Left hindlimb (tissue), 1 donor: ENCODE results near the gene CAPZA2.
"Not testable (repeated sequence)": the region's sequence is repeated elsewhere in the genome, so short reads cannot be mapped to it uniquely, and the experiment has no call there.

ENCODE experiments used
- DNase-seq: peaks from one replicate; pipeline ENCODE4 v3.0.0-alpha.2; 2018

CAPZA2 gene

DNA sequence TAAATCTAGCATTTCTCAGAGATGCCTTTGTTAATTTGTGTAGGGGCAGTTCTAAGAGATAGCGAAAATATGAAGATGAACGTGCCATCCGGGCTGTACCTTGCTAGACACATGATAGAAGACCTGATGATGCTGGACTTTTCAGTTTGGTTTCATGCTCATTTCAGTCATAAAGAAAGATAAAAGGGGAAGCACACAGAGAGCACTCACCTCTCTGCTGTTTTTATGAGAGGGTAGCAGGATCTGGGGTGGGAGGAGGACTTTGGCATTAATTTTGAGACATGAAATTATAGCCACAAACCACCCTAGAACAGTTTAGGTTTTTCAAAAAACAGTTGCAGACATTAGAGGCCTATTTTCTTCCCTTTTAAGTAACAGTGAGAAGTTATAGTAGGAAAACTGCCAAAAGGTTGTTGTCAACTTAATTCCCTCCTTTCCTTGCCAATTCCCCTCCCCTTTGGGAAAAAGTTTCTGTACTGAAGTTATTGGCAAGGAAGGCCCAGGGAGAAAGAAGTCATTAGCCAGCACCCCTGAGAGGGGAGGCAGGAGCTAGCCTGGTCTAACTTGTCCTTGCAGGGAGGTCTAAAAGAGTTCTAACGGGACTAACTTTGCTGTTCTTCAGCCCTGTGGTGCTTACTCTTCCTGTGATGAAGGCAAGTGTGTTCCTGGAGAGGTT lies 93.6 kb downstream of the CAPZA2 start:
- no peak for DNase-seq

DNA sequence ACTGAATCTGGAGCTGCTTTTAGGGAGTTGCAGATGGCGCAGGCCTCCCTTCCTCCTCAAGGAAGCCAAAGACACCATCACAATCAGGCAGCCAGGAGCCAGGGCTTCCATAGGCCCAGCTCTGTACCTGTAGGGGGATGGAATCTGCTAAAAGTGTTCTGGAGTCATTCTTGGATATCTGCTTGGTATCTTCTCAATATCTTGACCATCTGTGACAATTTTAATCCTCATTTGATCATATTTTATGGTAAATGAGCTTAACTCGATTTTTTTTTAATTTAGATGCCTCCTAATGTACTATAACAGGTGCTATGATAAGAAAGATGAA lies 94.1 kb downstream of the CAPZA2 start:
- DNase-seq, result no peak

DNA sequence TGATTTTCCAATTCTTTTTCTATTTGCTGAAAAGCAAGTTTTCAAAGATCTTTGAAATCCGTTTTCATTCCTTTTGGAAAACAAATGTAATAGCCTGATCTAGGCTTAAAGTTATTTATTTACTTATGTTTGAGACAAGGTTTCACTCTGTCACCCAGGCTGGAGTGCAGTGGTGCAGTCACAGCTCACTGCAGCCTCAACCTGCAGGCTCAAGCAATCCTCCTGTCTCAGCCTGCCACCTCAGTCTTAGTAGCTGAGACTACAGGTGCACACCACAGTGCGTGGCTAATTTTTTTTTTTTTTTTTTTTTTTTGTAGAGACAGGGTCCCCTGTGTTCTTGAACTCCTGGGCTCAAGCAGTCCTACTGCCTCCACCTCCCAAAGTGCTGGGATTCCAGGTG lies 95.5 kb downstream of the CAPZA2 start:
- no peak for DNase-seq

DNA sequence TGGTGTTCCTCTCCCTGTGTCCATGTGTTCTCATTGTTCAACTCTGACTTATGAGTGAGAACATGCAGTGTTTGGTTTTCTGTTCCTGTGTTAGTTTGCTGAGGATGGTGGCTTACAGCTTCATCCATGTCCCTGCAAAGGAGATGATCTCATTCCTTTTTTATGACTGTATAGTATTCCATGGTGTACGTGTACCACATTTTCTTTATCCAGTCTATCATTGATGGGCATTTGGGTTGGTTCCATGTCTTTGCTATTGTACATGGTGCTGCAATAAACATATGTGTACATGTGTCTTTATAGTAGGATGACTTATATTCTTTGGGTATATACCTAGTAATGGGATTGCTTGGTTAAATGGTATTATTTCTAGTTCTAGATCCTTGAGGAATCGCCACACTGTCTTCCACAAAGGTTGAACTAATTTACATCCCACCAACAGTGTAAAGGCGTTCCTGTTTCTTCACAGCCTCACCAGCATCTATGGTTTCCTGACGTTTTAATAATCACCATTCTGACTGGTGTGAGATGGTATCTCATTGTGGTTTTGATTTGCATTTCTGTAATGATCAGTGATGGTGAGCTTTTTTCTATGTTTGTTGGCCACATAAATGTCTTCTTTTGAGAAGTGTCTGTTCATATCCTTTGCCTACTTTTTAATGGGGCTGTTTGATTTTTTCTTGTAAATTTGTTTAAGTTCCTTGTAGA lies 99.7 kb downstream of the CAPZA2 start:
- not testable (repeated sequence) for DNase-seq

DNA sequence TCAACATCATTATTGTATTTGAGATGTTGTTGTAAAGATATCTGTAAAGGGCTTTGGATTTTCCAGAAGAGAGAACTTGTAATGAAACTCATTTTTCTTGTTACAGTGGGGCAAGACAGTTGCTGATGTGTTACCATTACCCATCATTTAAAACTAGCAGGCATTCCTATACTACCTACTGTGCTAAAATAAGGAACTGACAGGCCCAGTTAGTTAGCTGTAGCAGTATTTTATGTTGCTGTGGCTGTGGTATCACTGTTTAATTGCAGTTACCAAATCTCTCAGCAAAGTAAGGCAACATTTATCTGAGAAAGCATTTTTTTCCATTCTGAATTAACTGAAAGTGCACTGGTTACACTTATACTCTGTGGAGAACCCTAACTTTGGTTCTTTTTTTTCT lies 100.8 kb downstream of the CAPZA2 start:
- DNase-seq, result no peak

DNA sequence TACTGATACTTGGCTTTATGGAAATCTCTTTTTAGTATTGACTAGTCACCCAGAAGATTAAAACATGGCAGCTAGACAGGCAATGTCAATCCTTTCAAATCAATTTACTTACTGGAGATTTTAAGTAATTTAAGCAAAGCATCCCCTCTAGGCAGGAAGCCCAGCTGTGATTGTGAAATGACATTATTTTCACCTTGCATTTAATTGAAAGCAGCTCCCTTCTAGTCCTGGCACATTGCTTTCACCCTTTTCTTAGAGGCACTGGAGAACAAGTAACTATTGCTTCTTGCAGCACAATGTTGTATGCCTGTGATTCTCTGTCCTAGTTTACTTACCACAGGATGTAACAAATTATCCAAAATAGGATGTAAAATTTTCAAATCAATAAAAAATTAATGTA lies 104.2 kb downstream of the CAPZA2 start:
- no peak for DNase-seq

DNA sequence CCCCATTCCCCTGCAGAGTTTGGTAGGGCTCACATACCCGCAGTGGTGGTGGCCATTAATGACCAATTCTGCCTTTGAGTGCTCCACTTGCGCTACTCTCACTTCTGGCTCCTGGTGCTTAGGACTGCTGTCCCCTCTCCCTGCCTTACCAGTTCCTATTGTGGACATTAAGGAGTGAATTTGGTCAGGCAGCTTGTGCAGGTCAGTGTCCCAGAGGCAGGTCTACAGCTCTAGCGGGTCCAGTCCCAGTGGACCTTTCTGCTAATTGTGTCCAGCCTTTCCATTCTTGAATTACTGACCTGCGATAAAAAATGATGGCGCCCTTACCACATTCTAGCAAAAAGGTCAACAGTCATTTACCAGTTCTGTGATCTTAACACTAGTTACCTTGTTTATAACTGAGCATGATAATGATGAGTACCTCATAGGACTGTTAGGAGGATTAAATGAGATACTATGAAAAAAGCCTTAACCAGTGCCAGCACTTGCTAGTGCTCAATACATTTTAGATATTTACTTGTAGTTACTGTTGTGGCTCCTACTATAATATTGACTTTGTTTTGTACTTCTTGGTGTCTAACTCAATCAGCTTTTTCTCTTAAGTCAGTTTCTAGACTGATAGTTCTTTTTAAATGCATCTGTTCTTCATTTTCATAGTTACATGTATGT lies 105.0 kb downstream of the CAPZA2 start:
- DNase-seq, result no peak

DNA sequence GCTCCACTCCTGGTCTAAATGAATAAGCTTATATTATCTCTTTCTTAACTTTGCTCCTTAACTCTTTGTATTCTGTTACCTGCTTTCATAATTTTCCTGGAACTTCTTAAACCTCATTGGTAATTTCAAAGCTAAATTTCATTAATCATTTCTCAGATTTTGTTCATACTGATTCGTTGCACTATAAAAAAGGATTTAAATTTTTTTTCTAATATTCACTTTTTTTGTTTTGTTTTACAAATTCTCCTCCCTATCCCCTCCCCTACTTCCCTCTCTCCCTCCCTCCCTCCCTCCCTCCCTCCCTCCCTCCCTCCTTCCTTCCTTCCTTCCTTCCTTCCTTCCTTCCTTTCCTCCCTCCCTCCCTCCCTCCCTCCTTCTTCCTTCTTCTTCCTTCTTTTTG lies 105.6 kb downstream of the CAPZA2 start:
- DNase-seq, result no peak

DNA sequence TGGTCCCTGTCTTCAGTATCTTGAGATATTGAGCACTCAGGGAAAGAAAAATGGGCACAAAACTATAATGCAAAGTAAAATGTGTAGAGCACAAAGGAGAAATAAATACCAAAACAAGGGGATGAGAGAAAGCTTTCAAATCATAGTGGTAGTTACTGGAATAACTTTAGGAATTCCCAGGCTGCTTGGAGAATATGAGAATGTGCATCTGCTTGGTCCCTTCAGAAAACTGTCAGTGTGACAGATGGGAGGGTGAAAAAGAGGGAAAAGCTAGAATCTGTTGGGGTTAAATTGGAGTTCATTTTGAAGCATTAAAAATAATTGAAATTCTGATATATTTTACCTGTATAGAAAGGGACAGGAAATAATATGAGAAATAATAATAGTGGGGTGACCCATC lies 106.2 kb downstream of the CAPZA2 start:
- no peak for DNase-seq

DNA sequence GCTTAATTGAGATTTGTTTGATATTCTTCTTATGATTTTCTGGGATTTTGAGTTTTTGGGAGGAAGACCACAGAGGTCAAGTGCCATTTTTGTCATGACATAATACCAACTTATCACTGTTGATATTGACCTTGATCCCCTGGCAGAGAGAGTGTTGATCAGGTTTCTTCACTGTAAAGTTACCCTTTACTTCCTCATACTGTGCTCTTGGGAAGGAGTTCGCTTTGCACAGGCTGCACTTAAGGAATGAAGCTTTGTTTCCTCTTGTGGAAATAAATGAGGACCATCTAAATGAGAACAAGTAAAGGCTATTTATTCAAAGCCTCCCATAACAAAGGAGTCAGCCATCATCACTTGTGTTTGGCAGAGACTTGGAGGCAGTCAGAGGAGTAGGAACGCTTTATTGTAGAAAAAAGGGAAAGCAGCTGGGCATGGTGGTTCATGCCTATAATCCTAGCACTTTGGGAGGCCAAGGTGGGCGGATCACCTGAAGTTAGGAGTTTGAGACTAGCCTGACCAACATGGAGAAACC lies 107.0 kb downstream of the CAPZA2 start:
- no peak for DNase-seq

DNA sequence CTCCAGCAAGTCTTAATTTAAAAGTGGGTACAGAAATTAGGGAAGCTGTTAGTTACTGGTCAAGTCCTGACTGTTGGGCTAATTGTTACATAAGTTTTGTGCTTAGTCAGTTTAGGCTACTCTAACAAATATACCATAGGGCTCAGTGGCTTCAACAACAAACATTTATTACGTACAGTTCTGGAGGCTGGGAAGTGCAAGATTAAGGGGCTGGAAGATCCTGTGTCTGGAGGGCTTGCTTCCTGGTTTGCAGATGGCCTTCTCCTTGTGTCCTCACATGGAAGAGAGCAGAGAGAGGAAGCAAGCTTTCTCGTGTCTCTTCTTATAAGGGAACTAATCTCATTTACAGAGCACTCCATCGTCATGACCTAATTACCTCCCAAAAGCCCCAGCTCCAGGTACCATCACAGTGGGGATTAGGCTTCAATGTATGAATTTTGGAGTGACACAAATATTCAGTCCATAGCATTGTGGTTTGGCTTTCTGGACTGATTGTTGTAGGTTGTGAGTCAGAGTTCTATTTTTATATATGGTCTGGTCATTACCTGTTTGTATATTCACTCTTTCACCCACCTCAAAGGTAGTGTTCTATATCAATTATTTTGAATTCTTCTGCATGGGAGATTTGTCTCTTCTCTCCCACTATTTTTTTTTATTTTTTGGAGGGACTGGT lies 108.0 kb downstream of the CAPZA2 start:
- DNase-seq, result no peak

DNA sequence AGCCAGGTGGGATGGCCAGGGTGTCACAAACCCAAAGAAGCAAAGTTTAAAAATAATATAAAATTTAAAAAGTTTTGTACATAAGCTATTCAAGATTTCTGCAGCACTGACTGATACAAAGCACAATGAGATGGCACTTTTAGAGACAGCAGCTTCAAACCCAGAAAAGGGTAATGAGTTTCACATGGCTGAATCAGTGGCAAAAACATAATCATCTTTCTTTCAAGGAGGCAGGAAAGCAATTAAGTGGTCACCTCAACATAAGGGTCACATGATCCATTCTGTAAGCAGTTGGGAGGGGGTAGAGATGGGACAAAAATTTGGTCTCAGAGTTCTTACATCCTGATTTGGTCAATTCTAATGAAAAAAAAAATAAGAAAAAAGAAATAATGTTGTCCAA lies 108.8 kb downstream of the CAPZA2 start:
- DNase-seq, result not testable (repeated sequence)
